Measurements from ENCODE around the gene TBPL1.

DNA sequence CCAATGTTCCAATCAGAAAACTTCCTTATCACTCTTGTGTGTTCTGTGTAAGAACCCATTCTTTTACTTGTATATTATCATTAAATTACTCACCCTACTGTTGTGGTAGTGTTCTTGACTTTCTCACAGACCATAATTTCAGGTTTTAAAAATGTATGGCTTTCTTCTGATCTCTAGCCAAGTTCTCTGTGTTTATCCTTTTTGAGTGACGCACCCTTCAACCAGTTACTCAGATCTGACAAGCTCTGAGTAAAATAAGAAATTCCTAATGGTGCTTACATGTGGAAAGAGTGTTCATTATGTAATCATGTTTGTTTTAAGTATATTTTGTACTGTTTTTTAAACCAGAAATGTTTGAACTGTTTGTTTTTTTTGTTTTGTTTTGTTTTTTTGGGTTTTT is 11.0 kb downstream of the TBPL1 start:
- TF ChIP-seq, protein P1, sequence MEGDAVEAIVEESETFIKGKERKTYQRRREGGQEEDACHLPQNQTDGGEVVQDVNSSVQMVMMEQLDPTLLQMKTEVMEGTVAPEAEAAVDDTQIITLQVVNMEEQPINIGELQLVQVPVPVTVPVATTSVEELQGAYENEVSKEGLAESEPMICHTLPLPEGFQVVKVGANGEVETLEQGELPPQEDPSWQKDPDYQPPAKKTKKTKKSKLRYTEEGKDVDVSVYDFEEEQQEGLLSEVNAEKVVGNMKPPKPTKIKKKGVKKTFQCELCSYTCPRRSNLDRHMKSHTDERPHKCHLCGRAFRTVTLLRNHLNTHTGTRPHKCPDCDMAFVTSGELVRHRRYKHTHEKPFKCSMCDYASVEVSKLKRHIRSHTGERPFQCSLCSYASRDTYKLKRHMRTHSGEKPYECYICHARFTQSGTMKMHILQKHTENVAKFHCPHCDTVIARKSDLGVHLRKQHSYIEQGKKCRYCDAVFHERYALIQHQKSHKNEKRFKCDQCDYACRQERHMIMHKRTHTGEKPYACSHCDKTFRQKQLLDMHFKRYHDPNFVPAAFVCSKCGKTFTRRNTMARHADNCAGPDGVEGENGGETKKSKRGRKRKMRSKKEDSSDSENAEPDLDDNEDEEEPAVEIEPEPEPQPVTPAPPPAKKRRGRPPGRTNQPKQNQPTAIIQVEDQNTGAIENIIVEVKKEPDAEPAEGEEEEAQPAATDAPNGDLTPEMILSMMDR (IDR thresholded peaks at IDR 0.05; ENCODE audit: low read depth, low read length, missing input control): no peak
- TF ChIP-seq GABPA (IDR thresholded peaks at IDR 0.05 in 1 of 2, conservative IDR thresholded peaks at IDR 0.05 in 1 of 2): no peak
- TF ChIP-seq MAX (IDR thresholded peaks at IDR 0.05): no peak
- no peak for TF ChIP-seq YY1 (IDR thresholded peaks at IDR 0.05)
- TF ChIP-seq RAD21 (IDR thresholded peaks at IDR 0.05): no peak
- TF ChIP-seq RXRA (IDR thresholded peaks at IDR 0.05): no peak
- no peak for TF ChIP-seq SP1 (IDR thresholded peaks at IDR 0.05)
- no peak for TF ChIP-seq JUND (IDR thresholded peaks at IDR 0.05)
- TF ChIP-seq ZBTB33 (IDR thresholded peaks at IDR 0.05): no peak
- TF ChIP-seq ATF3 (IDR thresholded peaks at IDR 0.05): no peak
- no peak for TF ChIP-seq REST (IDR thresholded peaks at IDR 0.05)
- no peak for TF ChIP-seq EGR1 (IDR thresholded peaks at IDR 0.05; ENCODE audit: low read depth in 2 of 2)

All from liver (tissue), 3 donors.